Activated CD4-positive, alpha-beta T cell treated with anti-CD3 and anti-CD28 coated beads, Interleukin-2, Interleukin-4, amounts not matched to agents 100 ng/mL and 50 ng/mL, durations not matched to agents 16 hours and 8 hours (primary cell): Measurements from ENCODE around the gene CRMP1.
"Not testable (repeated sequence)": the region's sequence is repeated elsewhere in the genome, so short reads cannot be mapped to it uniquely, and the experiment has no call there.

Experiments
- DNase-seq: peaks from one replicate; pipeline ENCODE4 v3.0.0-alpha.2; 2020; ENCODE audit warnings: low spot score

CRMP1 gene

DNA sequence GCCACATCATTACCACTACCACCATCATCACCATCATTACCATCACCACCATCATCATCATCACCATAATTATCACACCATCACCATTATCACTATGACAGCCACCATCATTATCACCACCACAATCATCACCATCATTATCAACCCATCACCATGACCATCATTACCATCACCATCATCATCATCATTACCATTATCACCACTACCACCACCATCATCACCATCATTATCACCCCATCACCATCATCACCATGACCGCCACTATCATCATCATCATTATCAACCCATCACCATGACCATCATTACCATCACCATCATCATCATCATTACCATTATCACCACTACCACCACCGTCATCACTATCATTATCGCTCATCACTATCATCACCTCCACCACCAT, 36.5 kb downstream of the CRMP1 start:
- DNase-seq, result not testable (repeated sequence)

DNA sequence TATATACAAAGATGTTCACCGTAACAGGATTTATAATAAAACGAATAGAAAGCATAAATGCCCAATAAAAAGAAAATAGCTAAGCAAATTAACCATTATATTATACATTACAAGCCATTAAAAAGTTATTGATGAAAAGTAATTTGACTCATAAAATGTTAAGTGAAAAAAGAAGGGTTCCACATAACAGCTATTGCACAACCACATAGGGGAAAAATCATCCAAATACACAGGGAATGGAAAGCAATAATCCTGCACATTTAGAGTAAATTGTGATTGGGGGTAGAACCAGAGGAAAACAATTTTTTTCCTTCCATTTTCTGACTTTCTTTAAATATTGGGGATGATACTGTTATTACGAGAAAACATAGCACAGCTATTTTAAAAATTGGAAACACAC, 38.0 kb downstream of the CRMP1 start:
- no peak for DNase-seq

- DNase-seq, result no peak
Observed at GRCh38 chr4:5852523-5853202, 40.2 kb downstream of the CRMP1 start.

GRCh38 chr4:5851637-5852301, 41.1 kb downstream of the CRMP1 start:
- DNase-seq, result no peak

GRCh38 chr4:5845035-5845905, 47.6 kb downstream of the CRMP1 start:
- no peak for DNase-seq

DNA sequence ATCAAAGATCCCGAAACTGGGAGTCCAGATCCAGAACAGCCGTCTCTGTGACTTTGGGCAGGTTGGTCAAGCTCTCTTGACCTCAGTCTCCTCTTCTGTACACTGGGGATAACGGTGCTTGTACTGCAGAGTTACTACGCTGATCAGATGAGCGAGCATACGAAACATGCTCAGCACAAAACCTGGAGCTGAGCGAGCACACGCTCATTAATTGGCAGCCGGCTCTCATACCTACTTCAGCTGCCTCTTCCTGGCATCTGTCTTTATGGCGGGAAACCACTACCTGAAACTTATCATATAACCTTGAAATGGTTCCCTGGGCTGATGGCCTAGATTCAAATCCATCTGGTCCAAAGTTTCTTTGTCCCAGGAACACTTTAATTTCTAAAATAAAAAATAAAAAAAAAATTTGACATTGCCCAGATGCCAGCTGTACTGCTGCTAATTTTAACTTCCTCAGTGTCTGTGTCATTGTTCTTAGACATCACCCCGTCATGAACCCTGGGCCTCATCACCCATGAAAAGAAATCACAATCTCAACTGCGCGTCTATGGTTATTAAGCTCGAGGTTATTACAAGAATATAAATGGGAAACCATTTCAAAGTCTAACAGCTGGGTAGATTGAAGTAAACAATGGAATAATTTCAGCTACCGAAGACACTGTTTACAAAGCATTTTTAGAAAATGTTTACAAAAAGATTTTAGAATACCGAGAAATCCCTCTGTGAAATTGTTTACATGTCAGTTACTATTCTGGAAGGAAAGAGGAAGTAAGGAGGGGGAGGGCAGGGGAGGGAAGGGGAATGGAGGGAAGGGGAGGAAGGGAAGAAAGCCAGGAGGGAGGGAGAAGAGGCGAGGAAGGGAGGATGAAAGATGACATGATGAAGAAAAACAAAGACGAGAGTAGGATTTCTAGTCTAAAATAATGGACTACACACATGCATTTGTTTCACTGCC, 49.0 kb downstream of the CRMP1 start:
- DNase-seq, result no peak

DNA sequence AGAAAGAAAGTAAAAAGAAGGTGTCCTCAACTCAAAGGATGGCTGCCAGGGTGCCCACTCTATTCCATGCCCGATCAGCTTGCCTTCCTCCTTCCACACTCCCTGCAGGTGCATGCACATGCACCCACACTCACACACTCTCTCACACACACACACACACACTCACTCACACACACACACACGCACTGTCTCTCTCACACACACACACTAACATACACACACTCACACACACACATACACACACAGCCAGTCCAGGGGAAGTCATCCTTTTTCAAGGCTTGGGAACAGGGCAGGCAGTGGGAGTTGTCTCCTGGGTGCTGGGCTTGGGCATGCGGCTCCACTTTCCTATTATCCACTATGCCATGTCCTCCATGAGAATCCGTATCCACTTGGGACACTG, 50.4 kb downstream of the CRMP1 start:
- DNase-seq, result no peak

DNA sequence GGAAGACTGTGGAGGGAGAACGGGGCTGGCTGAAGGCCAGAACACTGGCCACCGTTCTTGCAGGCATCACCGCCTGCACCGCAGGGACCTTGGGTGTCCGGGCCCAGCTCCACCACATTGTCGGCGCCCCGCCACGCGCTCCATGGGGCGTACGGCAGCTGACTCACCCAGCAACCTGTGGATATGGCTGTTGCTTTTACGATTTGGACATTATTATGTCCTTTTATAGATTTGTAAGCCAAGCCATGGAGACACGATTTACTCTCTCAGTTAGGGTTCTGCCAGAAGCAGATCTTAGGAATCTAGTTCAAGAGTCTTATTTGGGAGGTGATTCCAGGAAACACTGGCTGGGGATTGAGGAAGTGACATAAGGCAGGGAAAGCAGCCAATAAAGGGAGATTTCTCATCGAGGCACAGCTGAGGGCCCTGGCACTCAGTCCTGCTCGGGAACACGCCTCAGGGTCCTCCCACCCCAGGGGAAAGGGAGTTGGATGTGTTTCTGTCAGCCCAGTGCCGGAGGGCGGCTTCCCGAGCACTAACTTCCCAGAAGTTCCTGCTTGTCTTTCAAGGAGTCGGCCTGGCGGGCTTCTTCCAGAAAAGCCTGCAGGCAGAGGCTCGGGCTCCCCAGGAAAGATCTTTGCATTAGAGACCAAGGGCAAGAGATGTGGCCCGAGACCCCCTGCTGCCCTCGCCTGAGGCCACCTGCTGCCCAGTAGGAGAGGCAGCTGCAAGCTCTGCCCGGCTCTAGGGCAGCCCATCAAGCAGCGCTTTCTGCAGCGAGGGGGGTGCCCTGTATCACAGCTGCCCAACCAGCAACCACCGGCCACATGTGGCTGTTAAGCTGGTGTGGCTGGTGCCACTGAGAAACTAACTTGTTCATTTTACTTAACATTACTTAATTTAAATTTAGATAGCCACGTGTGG, 52.9 kb downstream of the CRMP1 start:
- no peak for DNase-seq

DNA sequence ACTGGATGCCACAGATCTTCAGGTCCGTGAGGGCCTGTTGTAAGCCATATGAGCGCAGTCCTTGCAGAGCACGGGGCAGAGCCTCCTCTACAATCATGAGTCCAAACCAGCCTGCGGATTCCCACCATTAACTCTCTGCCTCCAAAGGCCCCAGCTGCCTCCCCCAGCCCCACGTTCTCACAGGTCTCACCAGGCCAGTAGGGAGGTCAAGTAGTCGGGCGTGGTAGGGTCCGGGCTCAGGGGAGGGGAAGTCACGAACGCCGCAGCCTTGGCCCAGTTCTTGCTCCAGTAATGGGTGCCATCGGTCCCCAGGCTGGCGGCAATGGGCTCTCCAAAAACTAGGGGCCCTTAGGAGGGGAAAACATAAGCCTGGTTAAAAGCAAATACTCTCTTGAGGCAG, 53.6 kb downstream of the CRMP1 start:
- no peak for DNase-seq

DNA sequence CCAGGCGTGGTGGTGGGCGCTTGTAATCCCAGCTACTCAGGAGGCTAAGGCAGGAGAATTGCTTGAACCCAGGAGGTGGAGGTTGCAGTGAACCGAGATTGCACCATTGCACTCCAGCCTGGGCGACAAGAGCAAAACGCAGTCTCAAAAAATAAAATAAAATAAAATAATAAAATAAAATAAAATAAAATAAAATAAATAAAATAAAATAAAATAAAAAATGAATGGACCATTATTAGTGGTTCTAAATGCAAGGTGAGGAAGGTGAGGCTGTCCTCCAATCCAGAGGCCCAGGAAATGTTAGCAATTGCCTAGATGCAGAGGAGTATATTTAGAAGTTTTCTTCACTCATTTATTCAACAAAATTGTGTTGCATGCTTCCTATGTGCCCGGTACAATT, 55.4 kb downstream of the CRMP1 start:
- DNase-seq, result not testable (repeated sequence)

- no peak for DNase-seq
Observed at GRCh38 chr4:5836943-5837342, 55.9 kb downstream of the CRMP1 start.

GRCh38 chr4:5828005-5828391, 64.9 kb downstream of the CRMP1 start:
- DNase-seq, result no peak

- no peak for DNase-seq
Observed at GRCh38 chr4:5827108-5828004, 65.5 kb downstream of the CRMP1 start.

GRCh38 chr4:5826437-5827107, 66.3 kb downstream of the CRMP1 start:
- DNase-seq, result no peak

- DNase-seq, result no peak
Observed at GRCh38 chr4:5825321-5826041, 67.4 kb downstream of the CRMP1 start.

DNA sequence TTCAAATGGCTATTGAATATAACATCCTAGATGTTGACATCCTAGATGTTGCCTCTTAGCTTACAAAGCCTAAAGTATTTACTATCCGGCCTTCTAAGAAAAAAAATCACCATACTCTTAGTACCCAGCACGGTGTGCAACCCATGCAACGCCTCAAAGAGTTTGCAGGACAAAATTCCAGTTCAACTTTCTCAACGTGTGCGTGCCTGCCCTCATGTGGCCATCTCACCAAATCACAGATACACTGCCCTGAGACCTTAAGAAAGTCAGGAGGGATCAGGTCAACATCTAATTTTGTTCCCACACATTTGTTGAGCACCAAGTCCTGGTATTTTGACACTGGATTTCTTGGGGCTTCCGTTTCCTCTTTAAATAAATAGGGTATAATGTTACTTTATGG, 68.3 kb downstream of the CRMP1 start:
- peak; percentile 9 for DNase-seq

DNA sequence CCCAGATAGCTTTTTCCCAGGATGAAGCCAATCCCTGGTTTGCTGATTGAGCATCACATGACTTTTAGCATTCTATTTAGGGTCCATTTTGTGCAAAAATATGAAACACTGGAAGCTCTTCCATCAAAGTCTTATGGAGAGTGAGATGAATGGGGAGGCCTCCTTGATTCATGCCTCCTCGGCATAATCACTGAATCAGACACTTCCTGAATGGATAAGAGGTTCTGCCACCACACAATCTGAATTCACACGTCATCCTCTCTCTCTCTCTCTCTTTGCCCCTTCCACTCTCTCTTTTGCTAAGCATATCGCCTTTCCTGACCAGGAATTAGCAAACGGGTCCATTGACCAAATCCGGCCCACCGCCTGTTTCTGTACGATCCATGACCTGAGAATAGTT, 68.7 kb downstream of the CRMP1 start:
- no peak for DNase-seq

GRCh38 chr4:5823542-5824211, 69.2 kb downstream of the CRMP1 start:
- peak; percentile 37 for DNase-seq
